OCI-LY7 (cell line): ENCODE results near the gene WFS1. TPM values are rescaled to one million over a fixed set of nuclear protein-coding genes. Genes with fewer than 3 reads are reported as not detected.

ENCODE experiments used
- BruUV-seq: library from RNA; stranded (reverse); fragments of 400-500 nt; replicated peaks from 2 replicates; lab custom pipeline; 2021; lab: Mats Ljungman, UMichigan
- CTCF ChIA-PET: fragments of 300-600 bp; sonication (Branson Sonifier 250); formaldehyde crosslinking; loops from one replicate; lab custom pipeline; 2022; ENCODE audit warnings: antibody characterized with exemption; ENCODE audit not compliant: unreplicated experiment; lab: Charles Lee
- POLR2A ChIA-PET: fragments of 300-600 bp; sonication (Branson Sonifier 250); formaldehyde crosslinking; loops from one replicate; lab custom pipeline; 2022; ENCODE audit warnings: antibody characterized with exemption; lab: Charles Lee
- DNase-seq: peaks from one replicate; pipeline ENCODE4 v3.0.0-alpha.2; 2015; ENCODE audit warnings: low spot score
- H2AFZ ChIP-seq: fragments of 200-600 bp; sonication (generic), shearing (Covaris generic); 2 replicates; pipeline ENCODE4 v1.6.1; 2014; ENCODE audit warnings: mild to moderate bottlenecking, antibody characterized with exemption, low read length, moderate library complexity
- H3K27ac ChIP-seq: fragments of 200-600 bp; sonication (generic); 2 replicates; pipeline ENCODE4 v1.5.1; 2014; ENCODE audit warnings: mixed run types, low read depth, mild to moderate bottlenecking, moderate library complexity, low read length, inconsistent platforms; ENCODE audit not compliant: poor library complexity, severe bottlenecking
- H3K36me3 ChIP-seq: fragments of 200-600 bp; sonication (generic); 2 replicates; pipeline ENCODE4 v1.6.1; 2014; ENCODE audit warnings: mild to moderate bottlenecking, antibody characterized with exemption, low read length, moderate library complexity, mixed read lengths; ENCODE audit not compliant: insufficient read depth
- H3K4me1 ChIP-seq: fragments of 200-600 bp; sonication (generic); 2 replicates; pipeline ENCODE4 v1.5.1; 2014; ENCODE audit warnings: mild to moderate bottlenecking, low read length; ENCODE audit not compliant: insufficient read depth, poor library complexity, severe bottlenecking
- H3K4me2 ChIP-seq: fragments of 200-600 bp; sonication (generic); 2 replicates; pipeline ENCODE4 v1.6.1; 2014; ENCODE audit warnings: mild to moderate bottlenecking, low read length
- H3K4me3 ChIP-seq: fragments of 200-600 bp; sonication (generic); 2 replicates; pipeline ENCODE4 v1.5.1; 2014; ENCODE audit warnings: mild to moderate bottlenecking, low read depth, low read length; ENCODE audit not compliant: poor library complexity, severe bottlenecking
- H3K79me2 ChIP-seq: fragments of 200-600 bp; sonication (generic); 2 replicates; pipeline ENCODE4 v1.6.1; 2016; ENCODE audit warnings: low read depth, mild to moderate bottlenecking, low read length, moderate library complexity, mixed read lengths; ENCODE audit not compliant: insufficient read depth
- H3K9me2 ChIP-seq: fragments of 200-600 bp; sonication (generic); 2 replicates; pipeline ENCODE4 v1.6.1; 2016; ENCODE audit warnings: mild to moderate bottlenecking, low read length, mixed read lengths; ENCODE audit not compliant: insufficient read depth
- H3K9me3 ChIP-seq: fragments of 200-600 bp; sonication (generic); 2 replicates; pipeline ENCODE4 v1.6.1; 2014; ENCODE audit warnings: mild to moderate bottlenecking, mixed run types, low read length, mixed read lengths
- H4K20me1 ChIP-seq: fragments of 200-600 bp; sonication (generic); 2 replicates; pipeline ENCODE4 v1.6.1; 2014; ENCODE audit warnings: mild to moderate bottlenecking, antibody characterized with exemption, low read length, moderate library complexity, mixed read lengths; ENCODE audit not compliant: insufficient read depth
- CTCF ChIP-seq: fragments of 200-600 bp; sonication (generic); conservative IDR thresholded peaks from 2 replicates; pipeline ENCODE4 v1.5.1; 2014; ENCODE audit warnings: mild to moderate bottlenecking, antibody characterized with exemption, low read length, moderate library complexity, mixed read lengths
- EZH2phosphoT487 ChIP-seq: fragments of 200-600 bp; sonication (generic); IDR thresholded peaks from 2 replicates; pipeline ENCODE4 v1.6.1; 2018; ENCODE audit warnings: low read depth, borderline replicate concordance, mild to moderate bottlenecking, mixed run types, antibody characterized with exemption, low read length, moderate library complexity, mixed read lengths
- intact Hi-C: fragments of 100-400 bp; cut with micrococcal nuclease; formaldehyde crosslinking; loops from one replicate; pipeline ENCODE4 v1.10.0; 2022; ENCODE audit not compliant: unreplicated experiment
- total RNA-seq, 2 experiments: library from RNA; depleted of rRNA in 1 of 2; stranded (reverse); fragments of >200 nt in 1 of 2; shearing (Covaris generic) in 1 of 2; gene quantifications; 2 replicates each; pipeline ENCODE4 v1.2.3, GENCODE V29; 2014 to 2022

WFS1 gene
- total RNA-seq, 2 experiments from 2014 or later: 6.1 to 14.5 TPM

DNA sequence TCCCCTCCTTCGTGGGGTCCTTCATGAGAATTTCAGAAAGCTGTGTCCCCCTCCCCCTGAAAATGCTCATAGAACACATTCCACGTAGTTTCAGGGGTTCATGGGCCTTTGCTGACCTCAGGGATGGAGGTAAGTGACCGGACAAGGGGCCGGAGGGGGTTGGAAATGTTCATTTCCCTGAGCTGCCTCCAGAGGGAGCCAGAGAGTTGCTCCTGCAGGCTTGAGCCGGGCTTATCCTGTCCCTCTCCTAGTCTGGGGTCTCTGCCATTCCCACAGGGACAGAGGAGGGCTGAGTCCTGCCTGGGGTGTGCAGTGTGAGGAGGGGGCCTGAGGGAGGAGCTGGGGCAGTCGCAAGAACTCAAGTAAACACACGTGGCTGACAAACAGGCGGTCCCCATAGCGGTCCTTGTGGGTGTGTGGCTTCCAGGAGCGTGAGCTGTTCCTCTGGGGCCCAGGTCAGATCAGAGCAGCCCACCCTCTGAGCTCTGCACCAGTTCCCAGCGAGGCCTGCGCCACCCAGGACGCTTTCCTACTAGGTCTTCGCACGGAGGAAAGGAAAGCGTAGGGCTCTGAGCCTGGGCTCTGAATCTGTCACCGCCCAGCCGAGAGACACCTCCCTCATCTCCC, 62.5 kb downstream of the WFS1 start:
- 0 out of 2 replicates have a peak, but pooled peaks cover 6% of the 10 kb centered on the region for H3K9me3 ChIP-seq
- no peaks in the 10 kb centered on the region for H3K4me1 ChIP-seq
- no peaks in the 10 kb centered on the region for H4K20me1 ChIP-seq
- POLR2A ChIA-PET: no interaction called here
- H3K9me2 ChIP-seq: no peaks in the 10 kb centered on the region
- CTCF ChIA-PET: no interaction called here
- H3K36me3 ChIP-seq: no peaks in the 10 kb centered on the region
- no peak overlapping the region for H3K4me3 ChIP-seq
- peak; percentile 18 for DNase-seq
- no peak for TF ChIP-seq EZH2phosphoT487
- TF ChIP-seq CTCF: peak; percentile 79
- no peak overlapping the region for H2AFZ ChIP-seq
- H3K79me2 ChIP-seq: no peaks in the 10 kb centered on the region
- intact Hi-C loops: loop anchor here (5.0 kb wide), 1 partner anchor 215 kb away; no protein-coding TSS in a partner anchor
- no peak overlapping the region for H3K4me2 ChIP-seq
- BruUV-seq: no TSS peak
- no peak overlapping the region for H3K27ac ChIP-seq

DNA sequence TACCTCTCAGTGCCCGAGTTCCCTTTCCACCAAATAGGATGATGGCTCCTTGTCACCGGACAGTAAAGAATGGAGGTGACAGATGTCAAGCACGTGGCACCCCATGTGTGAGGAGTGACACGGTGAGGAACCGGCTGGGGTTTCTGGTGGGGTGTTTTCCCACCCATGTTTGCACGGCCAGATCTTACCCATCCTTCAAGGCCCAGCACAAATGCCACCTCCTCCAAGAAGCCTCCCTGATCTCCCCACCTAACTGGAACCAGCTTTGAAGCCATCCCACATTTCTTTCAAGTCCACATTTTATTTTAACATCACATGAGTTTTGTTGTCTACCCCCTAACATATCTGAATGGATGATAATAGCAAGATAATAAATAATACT, 63.0 kb downstream of the WFS1 start:
- Histone ChIP-seq H3K4me2 (no peak overlapping the region), H3K9me3 (0 out of 2 replicates have a peak, but pooled peaks cover 6% of the 10 kb centered on the region), H3K36me3 (no peaks in the 10 kb centered on the region), H2AFZ (no peak overlapping the region), H3K79me2 (no peaks in the 10 kb centered on the region), H3K27ac (no peak overlapping the region), H3K4me1 (peaks cover 3% of the 10 kb centered on the region), H3K9me2 (no peaks in the 10 kb centered on the region), H4K20me1 (no peaks in the 10 kb centered on the region), H3K4me3 (no peak overlapping the region)
- intact Hi-C loops: loop anchor here (5.0 kb wide), 1 partner anchor 215 kb away; no protein-coding TSS in a partner anchor
- ChIA-PET CTCF (no interaction called here), POLR2A (no interaction called here)
- TF ChIP-seq CTCF: no peak
- no peak for TF ChIP-seq EZH2phosphoT487
- BruUV-seq: no TSS peak
- no peak for DNase-seq
